ENCODE measurements around the gene LRRC7. TPM values are rescaled to one million over a fixed set of nuclear protein-coding genes. Genes with fewer than 3 reads are reported as not detected.

LRRC7 gene
- total and polyA plus RNA-seq, 7 donors = 0.33 to 1.2 (median 0.94) TPM; not detected in 2

DNA sequence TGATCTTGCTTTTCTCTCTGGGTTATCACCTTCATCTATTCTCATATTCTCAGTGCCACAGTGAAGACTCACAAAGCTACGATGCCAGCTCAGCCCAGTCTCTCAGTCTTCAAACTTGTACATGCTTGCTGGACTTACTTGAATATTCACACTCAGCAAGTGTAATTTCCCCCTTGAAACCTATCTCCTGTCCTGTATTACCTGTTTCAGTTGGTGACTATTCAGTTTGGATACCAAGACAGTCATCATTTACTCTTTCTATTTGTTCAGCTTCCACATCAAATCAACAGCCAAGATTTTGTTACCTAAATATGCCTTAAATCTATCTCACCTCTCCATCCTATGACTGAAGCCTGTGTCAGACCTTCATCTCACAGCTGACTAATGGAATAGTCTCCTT lies 209.7 kb downstream of the LRRC7 start:
- ATAC-seq = no peak
- intact Hi-C loops (cut with DNase I) = no loop called here
- Histone ChIP-seq H3K27me3 (ENCODE audit: insufficient read depth in 3 of 3, low read length in 2 of 3) (no peaks in the 10 kb centered on the region), H3K4me1 (no peaks in the 10 kb centered on the region), H3K4me3 (no peak overlapping the region), H3K27ac (no peak overlapping the region), H3K9me3 (no peaks in the 10 kb centered on the region), H3K36me3 (ENCODE audit: insufficient read depth in 1 of 2, low read depth in 1 of 2) (no peaks in the 10 kb centered on the region)
- TF ChIP-seq, protein P1, sequence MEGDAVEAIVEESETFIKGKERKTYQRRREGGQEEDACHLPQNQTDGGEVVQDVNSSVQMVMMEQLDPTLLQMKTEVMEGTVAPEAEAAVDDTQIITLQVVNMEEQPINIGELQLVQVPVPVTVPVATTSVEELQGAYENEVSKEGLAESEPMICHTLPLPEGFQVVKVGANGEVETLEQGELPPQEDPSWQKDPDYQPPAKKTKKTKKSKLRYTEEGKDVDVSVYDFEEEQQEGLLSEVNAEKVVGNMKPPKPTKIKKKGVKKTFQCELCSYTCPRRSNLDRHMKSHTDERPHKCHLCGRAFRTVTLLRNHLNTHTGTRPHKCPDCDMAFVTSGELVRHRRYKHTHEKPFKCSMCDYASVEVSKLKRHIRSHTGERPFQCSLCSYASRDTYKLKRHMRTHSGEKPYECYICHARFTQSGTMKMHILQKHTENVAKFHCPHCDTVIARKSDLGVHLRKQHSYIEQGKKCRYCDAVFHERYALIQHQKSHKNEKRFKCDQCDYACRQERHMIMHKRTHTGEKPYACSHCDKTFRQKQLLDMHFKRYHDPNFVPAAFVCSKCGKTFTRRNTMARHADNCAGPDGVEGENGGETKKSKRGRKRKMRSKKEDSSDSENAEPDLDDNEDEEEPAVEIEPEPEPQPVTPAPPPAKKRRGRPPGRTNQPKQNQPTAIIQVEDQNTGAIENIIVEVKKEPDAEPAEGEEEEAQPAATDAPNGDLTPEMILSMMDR (IDR thresholded peaks at IDR 0.05) = no peak
- whole genome bisulfite sequencing, 3 donors = 88 to 96% (median 95%) methylated on average over 1 of the region's 1 CpG
- no peak for DNase-seq

DNA sequence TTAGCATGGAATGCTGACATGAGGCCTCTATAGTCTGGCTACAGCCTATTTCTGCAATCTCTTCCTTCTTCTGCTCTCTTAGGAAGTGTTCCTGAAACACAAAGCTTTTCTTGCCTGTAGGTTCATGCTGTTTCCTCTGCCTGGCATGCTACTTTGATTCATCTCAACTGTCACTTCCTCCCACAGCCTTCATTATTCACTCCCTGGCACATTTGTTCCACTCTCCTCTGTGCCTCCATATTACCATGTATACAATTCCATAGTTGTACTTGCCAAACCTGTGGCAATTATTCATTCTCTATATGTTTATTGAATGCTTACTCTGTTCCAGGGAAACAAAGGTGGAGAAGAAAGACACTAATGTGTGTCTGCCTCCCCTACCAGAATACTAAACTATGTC lies 210.2 kb downstream of the LRRC7 start:
- TF ChIP-seq, protein P1 (IDR thresholded peaks at IDR 0.05) = no peak
- no peak for DNase-seq
- Histone ChIP-seq H3K27me3 (ENCODE audit: insufficient read depth in 3 of 3, low read length in 2 of 3) (no peaks in the 10 kb centered on the region), H3K4me1 (no peaks in the 10 kb centered on the region), H3K36me3 (ENCODE audit: insufficient read depth in 1 of 2, low read depth in 1 of 2) (no peaks in the 10 kb centered on the region), H3K27ac (no peak overlapping the region), H3K4me3 (no peak overlapping the region), H3K9me3 (no peaks in the 10 kb centered on the region)
- intact Hi-C loops (cut with DNase I) = no loop called here
- no peak for ATAC-seq

DNA sequence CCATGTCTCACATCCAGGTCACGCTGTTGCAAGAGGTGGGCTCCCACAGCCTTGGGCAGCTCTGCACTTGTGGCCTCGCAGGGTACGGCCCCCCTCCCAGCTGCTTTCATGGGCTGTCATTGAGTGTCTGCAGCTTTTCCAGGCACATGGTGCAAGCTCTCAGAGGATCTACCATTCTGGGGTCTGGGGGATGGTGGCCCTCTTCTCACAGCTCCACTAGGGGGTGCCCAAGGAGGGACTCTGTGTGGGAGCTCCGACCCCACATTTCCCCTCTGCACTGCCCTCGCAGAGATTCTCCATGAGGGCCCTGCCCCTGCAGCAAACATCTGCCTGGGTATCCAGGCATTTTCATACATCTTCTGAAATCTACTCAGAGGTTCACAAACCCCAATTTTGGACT lies 219.4 kb downstream of the LRRC7 start:
- Histone ChIP-seq H3K27ac (no peak overlapping the region), H3K9me3 (no peaks in the 10 kb centered on the region), H3K4me1 (no peaks in the 10 kb centered on the region), H3K36me3 (ENCODE audit: insufficient read depth in 1 of 2, low read depth in 1 of 2) (no peaks in the 10 kb centered on the region), H3K4me3 (no peak overlapping the region), H3K27me3 (ENCODE audit: insufficient read depth in 3 of 3, low read length in 2 of 3) (no peaks in the 10 kb centered on the region)
- DNase-seq (no peak), ATAC-seq (no peak)
- TF ChIP-seq, protein P1 (IDR thresholded peaks at IDR 0.05) = no peak
- intact Hi-C loops (cut with DNase I) = no loop called here
- WGBS, 3 donors = 70 to 89% (median 86%) methylated on average over 5 of the region's 5 CpGs

DNA sequence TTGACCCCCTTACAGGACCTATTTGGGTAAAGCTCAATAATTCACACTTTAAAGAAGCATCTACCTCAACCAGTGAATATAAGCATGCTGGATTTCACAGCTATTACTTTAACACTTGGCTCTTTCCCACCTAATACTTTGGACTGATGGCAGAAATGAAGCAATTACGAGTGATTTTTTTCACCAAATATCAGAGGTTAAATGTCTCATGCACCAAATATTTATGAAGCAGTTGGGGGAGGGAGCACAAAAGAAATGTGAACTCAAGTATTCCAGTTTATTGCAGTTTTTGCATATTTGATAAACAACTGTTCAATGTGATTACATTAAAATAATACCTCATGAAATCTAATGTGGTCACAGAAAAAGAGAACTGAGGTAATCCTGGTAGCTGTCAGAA lies 223.6 kb downstream of the LRRC7 start:
- H3K27me3 ChIP-seq (ENCODE audit: insufficient read depth in 3 of 3, low read length in 2 of 3) = no peaks in the 10 kb centered on the region
- no peaks in the 10 kb centered on the region for H3K36me3 ChIP-seq (ENCODE audit: insufficient read depth in 1 of 2, low read depth in 1 of 2)
- intact Hi-C loops (cut with DNase I) = no loop called here
- H3K27ac ChIP-seq = no peak overlapping the region
- DNase-seq (no peak), ATAC-seq (no peak)
- no peak overlapping the region for H3K4me3 ChIP-seq
- TF ChIP-seq, protein P1 (IDR thresholded peaks at IDR 0.05) = no peak
- no peaks in the 10 kb centered on the region for H3K9me3 ChIP-seq
- WGBS, 3 donors = 23 to 44% (median 40%) methylated on average over 1 of the region's 1 CpG
- H3K4me1 ChIP-seq = no peaks in the 10 kb centered on the region

- intact Hi-C loops (cut with DNase I) = no loop called here
- H3K27me3 ChIP-seq (ENCODE audit: insufficient read depth in 3 of 3, low read length in 2 of 3) = no peaks in the 10 kb centered on the region
- no peaks in the 10 kb centered on the region for H3K36me3 ChIP-seq (ENCODE audit: insufficient read depth in 1 of 2, low read depth in 1 of 2)
- H3K9me3 ChIP-seq = no peaks in the 10 kb centered on the region
- no peak for DNase-seq
- no peak overlapping the region for H3K4me3 ChIP-seq
- no peak overlapping the region for H3K27ac ChIP-seq
- H3K4me1 ChIP-seq = no peaks in the 10 kb centered on the region
- no peak for ATAC-seq
- TF ChIP-seq, protein P1 (IDR thresholded peaks at IDR 0.05) = no peak
- WGBS, 3 donors = 90 to 92% (median 90%) methylated on average over 7 of the region's 7 CpGs
These were observed 227.1 kb downstream of the LRRC7 start for GRCh38 chr1:69794831-69795230.

Measured in psoas muscle (tissue), 8 donors.